ENCODE measurements around the gene POLD1. TPM values are rescaled to one million over a fixed set of nuclear protein-coding genes. Genes with fewer than 3 reads are reported as not detected.

The POLD1 gene
- total RNA-seq, 1 donor from 2014 or later = 54.4 TPM

DNA sequence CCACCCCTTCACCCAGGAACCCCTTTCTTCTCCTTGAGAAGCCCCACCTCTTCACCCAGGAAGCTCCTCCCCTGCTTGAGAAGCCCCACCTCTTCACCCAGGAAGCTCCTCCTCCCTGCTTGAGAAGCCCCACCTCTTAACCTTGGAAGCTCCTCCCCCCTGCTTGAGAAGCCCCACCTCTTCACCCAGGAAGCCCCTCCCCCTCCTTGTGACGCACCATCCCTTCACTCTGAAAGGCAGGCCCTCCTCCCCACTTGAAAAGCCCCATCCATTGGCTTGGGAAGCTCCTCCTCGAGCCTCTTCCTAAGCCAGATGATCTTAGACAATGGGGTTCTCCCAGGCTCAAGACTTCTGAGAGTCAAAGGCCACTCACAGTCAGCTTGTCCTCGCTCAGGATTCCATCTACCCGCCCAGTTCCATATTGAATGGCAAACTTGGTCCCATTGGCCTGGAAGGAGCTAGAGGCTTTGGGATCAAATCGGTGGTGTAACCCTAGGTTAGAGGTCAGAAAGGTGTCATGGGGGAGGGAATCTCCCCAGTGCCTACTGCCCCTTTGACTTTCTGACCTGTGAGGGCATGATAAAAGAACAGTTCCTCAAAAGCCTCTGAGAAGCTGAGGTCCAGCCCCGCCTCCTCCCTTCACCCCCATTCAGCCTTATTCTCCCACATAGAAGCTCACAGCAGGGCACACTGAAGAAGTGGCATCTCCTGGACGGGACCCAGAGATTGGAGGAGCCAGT lies 22.7 kb upstream of the POLD1 start:
- Mint-ChIP-seq H3K9me3 (ENCODE audit: unreplicated experiment) (peaks cover 18% of the 10 kb centered on the region), H3K27me3 (ENCODE audit: unreplicated experiment) (peaks cover 13% of the 10 kb centered on the region), H3K4me3 (ENCODE audit: unreplicated experiment) (no peak overlapping the region), H3K27ac (ENCODE audit: unreplicated experiment) (no peak overlapping the region), H3K4me1 (ENCODE audit: unreplicated experiment) (no peaks in the 10 kb centered on the region), H3K36me3 (ENCODE audit: low read depth, unreplicated experiment) (peaks cover 11% of the 10 kb centered on the region)
- TF ChIP-seq, protein P1, sequence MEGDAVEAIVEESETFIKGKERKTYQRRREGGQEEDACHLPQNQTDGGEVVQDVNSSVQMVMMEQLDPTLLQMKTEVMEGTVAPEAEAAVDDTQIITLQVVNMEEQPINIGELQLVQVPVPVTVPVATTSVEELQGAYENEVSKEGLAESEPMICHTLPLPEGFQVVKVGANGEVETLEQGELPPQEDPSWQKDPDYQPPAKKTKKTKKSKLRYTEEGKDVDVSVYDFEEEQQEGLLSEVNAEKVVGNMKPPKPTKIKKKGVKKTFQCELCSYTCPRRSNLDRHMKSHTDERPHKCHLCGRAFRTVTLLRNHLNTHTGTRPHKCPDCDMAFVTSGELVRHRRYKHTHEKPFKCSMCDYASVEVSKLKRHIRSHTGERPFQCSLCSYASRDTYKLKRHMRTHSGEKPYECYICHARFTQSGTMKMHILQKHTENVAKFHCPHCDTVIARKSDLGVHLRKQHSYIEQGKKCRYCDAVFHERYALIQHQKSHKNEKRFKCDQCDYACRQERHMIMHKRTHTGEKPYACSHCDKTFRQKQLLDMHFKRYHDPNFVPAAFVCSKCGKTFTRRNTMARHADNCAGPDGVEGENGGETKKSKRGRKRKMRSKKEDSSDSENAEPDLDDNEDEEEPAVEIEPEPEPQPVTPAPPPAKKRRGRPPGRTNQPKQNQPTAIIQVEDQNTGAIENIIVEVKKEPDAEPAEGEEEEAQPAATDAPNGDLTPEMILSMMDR (IDR thresholded peaks at IDR 0.05; ENCODE audit: unreplicated experiment) = no peak
- no peak for DNase-seq (ENCODE audit: low spot score)

DNA sequence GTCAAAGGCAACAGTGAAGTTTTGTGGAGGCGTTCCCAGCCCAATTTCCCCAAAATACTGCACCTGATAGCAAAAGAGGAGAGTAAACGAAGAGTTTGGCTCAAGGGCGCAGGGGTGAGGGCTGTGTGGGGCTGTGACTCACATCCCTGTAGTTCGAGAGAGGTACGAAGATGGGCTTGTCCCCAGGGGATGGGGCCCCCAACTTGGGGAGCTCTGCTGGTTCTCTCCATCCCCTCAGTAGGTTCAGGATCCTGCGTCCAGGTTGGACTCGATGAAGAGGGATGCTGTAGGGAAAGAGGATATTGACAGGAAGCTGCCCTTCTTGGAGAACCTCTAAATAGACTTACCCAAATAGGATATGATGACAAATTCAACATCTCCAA lies 22.1 kb upstream of the POLD1 start:
- Mint-ChIP-seq H3K36me3 (ENCODE audit: low read depth, unreplicated experiment) (peaks cover 11% of the 10 kb centered on the region), H3K9me3 (ENCODE audit: unreplicated experiment) (peaks cover 18% of the 10 kb centered on the region), H3K4me1 (ENCODE audit: unreplicated experiment) (no peaks in the 10 kb centered on the region), H3K27ac (ENCODE audit: unreplicated experiment) (no peak overlapping the region), H3K4me3 (ENCODE audit: unreplicated experiment) (no peak overlapping the region), H3K27me3 (ENCODE audit: unreplicated experiment) (peaks cover 11% of the 10 kb centered on the region)
- TF ChIP-seq, protein P1 (IDR thresholded peaks at IDR 0.05; ENCODE audit: unreplicated experiment) = no peak
- DNase-seq (ENCODE audit: low spot score) = no peak

DNA sequence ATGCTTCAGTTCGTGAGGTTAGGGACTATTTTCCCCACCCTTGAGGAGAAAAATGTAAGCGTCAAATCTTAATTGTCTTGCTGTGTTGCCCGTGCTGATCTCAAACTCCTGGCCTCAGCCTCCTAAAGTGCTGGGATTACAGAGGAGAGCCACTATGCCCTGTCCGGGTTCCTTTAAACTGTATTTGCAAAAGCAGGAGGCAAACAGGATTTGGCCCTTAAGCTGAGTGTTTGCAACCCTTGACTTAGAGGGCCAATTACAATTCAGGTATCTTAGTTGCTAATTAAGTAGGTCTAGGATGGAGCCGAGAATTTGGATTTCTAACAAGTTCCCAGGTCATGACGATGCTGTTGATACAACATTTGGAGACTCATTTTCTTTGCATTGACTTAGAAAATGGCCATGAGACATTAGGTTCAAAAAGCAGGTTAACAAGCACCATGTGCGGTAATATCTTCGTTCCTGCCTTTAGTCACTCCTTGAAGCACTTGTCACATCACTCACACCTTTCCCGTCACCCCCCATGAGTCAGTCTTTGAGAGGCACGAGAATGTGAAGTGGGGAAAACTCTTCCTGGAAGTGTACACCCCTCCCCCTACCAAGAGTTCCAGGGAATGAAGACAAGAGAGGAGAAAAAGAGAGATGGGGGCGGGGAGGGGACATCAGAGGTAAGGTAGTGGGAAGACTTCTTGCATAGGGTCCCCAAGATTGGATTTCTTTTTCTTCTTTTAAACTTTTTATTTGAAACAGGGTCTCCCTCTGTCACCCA lies 21.3 kb upstream of the POLD1 start:
- Mint-ChIP-seq H3K36me3 (ENCODE audit: low read depth, unreplicated experiment) (peaks cover 11% of the 10 kb centered on the region), H3K27me3 (ENCODE audit: unreplicated experiment) (peaks cover 13% of the 10 kb centered on the region), H3K4me3 (ENCODE audit: unreplicated experiment) (no peak overlapping the region), H3K9me3 (ENCODE audit: unreplicated experiment) (peaks cover 18% of the 10 kb centered on the region), H3K4me1 (ENCODE audit: unreplicated experiment) (no peaks in the 10 kb centered on the region), H3K27ac (ENCODE audit: unreplicated experiment) (no peak overlapping the region)
- TF ChIP-seq, protein P1 (IDR thresholded peaks at IDR 0.05; ENCODE audit: unreplicated experiment) = no peak
- DNase-seq (ENCODE audit: low spot score) = no peak

DNA sequence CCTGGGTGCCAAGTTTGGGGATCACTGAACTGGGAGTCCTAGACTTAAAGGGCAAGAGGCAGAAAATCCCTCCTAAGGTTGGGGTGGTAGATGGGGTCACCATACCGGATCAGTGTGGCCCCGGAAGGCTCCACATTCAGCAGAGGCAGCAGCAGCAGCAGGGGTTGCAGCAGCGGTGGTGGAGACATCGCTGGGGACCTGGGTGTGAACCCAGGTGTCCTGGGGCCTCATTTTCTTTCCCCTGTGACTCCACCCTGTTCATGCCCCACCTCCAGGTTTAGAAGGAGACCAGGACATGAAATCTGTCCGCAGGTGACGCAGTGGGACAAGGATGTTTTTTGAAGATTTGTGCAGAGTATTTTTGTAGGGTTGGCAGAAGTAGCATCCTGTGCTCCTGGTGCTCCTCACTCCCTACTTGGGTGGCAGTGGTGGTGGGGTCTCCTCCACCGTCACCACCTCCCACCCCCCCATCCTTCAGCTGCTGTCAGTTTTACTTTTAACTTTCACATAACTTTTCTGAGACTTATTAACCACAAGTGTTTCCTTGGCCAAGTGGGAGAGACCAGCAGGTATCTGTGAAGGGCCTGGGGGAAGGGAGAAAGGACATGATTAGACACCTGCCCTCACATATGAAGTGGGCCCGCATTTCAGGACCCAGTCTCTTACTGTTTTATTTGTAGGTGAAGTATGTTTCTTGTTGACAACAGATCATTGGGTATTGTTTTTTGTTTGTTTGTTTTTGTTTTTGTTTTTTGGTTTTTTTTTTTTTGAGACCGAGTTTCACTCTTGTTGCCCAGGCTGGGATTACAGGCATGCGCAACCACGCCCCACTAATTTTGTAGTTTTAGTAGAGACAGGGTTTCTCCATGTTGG lies 18.5 kb upstream of the POLD1 start, which contains the start of gene NAPSA:
Gene NAPSA, minus strand, starts transcription at position 206 of the 873 bp plus-strand sequence. Its CDS starts 18 bp downstream, at position 188.
- Mint-ChIP-seq H3K36me3 (ENCODE audit: low read depth, unreplicated experiment) (peaks cover under 1% of the 10 kb centered on the region), H3K4me3 (ENCODE audit: unreplicated experiment) (no peak within 1 kb of the TSS), H3K27ac (ENCODE audit: unreplicated experiment) (no peak within 1 kb of the TSS), H3K9me3 (ENCODE audit: unreplicated experiment) (peaks cover under 1% of the 10 kb centered on the region), H3K4me1 (ENCODE audit: unreplicated experiment) (peaks cover 6% of the 10 kb centered on the region), H3K27me3 (ENCODE audit: unreplicated experiment) (peaks cover 4% of the 10 kb centered on the region)
- TF ChIP-seq, protein P1 (IDR thresholded peaks at IDR 0.05; ENCODE audit: unreplicated experiment) = no peak
- DNase-seq (ENCODE audit: low spot score) = no peak
